Endothelial cell of umbilical vein (primary cell): ENCODE measurements around the gene CXorf65. TPM values are rescaled to one million over a fixed set of nuclear protein-coding genes. Genes with fewer than 3 reads are reported as not detected.

Source experiments
- BruUV-seq: library from RNA; stranded (reverse); fragments of 400-500 nt; replicated peaks from 2 replicates; lab custom pipeline; 2021; lab: Mats Ljungman, UMichigan
- CTCF ChIA-PET: fragments of 300-600, 350-600 bp; sonication (Branson Sonifier 250); formaldehyde crosslinking; loops from one replicate; lab custom pipeline; 2021; ENCODE audit warnings: antibody characterized with exemption, inconsistent platforms; lab: Charles Lee
- POLR2A ChIA-PET: fragments of 300-600, 350-600 bp; sonication (Branson Sonifier 250); formaldehyde crosslinking; loops from one replicate; lab custom pipeline; 2021; ENCODE audit warnings: antibody characterized with exemption, inconsistent platforms; lab: Charles Lee
- DNase-seq: peaks from one replicate; pipeline ENCODE4 v3.0.0-alpha.2; 2011; ENCODE audit warnings: low read depth, low spot score
- FAIRE-seq: peaks from 2 replicates; lab custom pipeline; 2011; peaks lifted over from hg19 to GRCh38; lab: Jason Lieb, UNC
- H2AFZ ChIP-seq: 2 replicates; pipeline ENCODE4 v1.6.0; 2012; ENCODE audit warnings: low read depth, low read length, control low read depth, inconsistent platforms
- H3K27ac ChIP-seq: 2 replicates; pipeline ENCODE4 v1.5.1; 2011; ENCODE audit warnings: low read depth, mild to moderate bottlenecking, control low read depth, low read length, moderate library complexity; ENCODE audit not compliant: insufficient read depth
- H3K27me3 ChIP-seq, 2 experiments: 2 replicates each; pipeline versions ENCODE4 v1.6.0 to v1.6.1; 2011; ENCODE audit warnings: low read length in 2 of 2, mixed read lengths in 1 of 2; ENCODE audit not compliant: control insufficient read depth in 2 of 2, insufficient read depth in 2 of 2
- H3K36me3 ChIP-seq, 2 experiments: 2 replicates in 1 of 2; 3 replicates in 1 of 2; pipeline ENCODE4 v1.5.1; 2011; ENCODE audit warnings: low read length in 2 of 2, mild to moderate bottlenecking in 1 of 2, moderate library complexity in 1 of 2; ENCODE audit not compliant: control insufficient read depth in 2 of 2, insufficient read depth in 2 of 2; ENCODE audit errors: extremely low read depth in 1 of 2
- H3K4me1 ChIP-seq: 3 replicates; pipeline ENCODE4 v1.5.1; 2011; ENCODE audit warnings: mild to moderate bottlenecking, low read length; ENCODE audit not compliant: control insufficient read depth, insufficient read depth; ENCODE audit errors: extremely low read depth
- H3K4me2 ChIP-seq: 2 replicates; pipeline ENCODE4 v1.6.1; 2011; ENCODE audit warnings: low read length, control low read depth, mixed read lengths; ENCODE audit not compliant: insufficient read depth
- H3K4me3 ChIP-seq, 3 experiments: fragments of 200-600 bp in 1 of 3; sonication (generic), shearing (Covaris generic) in 1 of 3; replicated peaks in 1 of 3; 2 replicates each; pipeline ENCODE4 v1.5.1; 2011 to 2016; ENCODE audit warnings: control low read depth in 3 of 3, low read length in 3 of 3, mild to moderate bottlenecking in 2 of 3, inconsistent platforms in 1 of 3, low read depth in 1 of 3, moderate library complexity in 1 of 3; ENCODE audit not compliant: insufficient read depth in 1 of 3
- H3K79me2 ChIP-seq: 2 replicates; pipeline ENCODE4 v1.6.0; 2012; ENCODE audit warnings: low read length, inconsistent platforms; ENCODE audit not compliant: control insufficient read depth, insufficient read depth
- H3K9ac ChIP-seq: replicated peaks from 2 replicates; pipeline ENCODE3; 2011; ENCODE audit warnings: low read length, control low read depth; ENCODE audit not compliant: insufficient read depth; ENCODE audit errors: extremely low read depth
- H3K9me1 ChIP-seq: replicated peaks from 3 replicates; pipeline ENCODE4 v1.6.0; 2011; ENCODE audit warnings: mild to moderate bottlenecking, low read length; ENCODE audit not compliant: control insufficient read depth, insufficient read depth; ENCODE audit errors: extremely low read depth
- H3K9me3 ChIP-seq: replicated peaks from 2 replicates; pipeline ENCODE4 v1.5.1; 2012; ENCODE audit warnings: low read length, inconsistent platforms; ENCODE audit not compliant: control insufficient read depth, insufficient read depth
- H4K20me1 ChIP-seq: replicated peaks from 2 replicates; pipeline ENCODE3; 2011; ENCODE audit warnings: mild to moderate bottlenecking, low read length; ENCODE audit not compliant: control insufficient read depth, insufficient read depth; ENCODE audit errors: extremely low read depth
- EZH2 ChIP-seq: IDR thresholded peaks from 2 replicates; pipeline ENCODE4 v1.6.1; 2012; ENCODE audit warnings: borderline replicate concordance, low read depth, mild to moderate bottlenecking, moderate library complexity, low read length, inconsistent platforms; ENCODE audit not compliant: severe bottlenecking
- FOS ChIP-seq: IDR thresholded peaks from 2 replicates; pipeline ENCODE4 v1.6.1; 2011; ENCODE audit warnings: mild to moderate bottlenecking, low read length, moderate library complexity, borderline replicate concordance; ENCODE audit not compliant: insufficient read depth
- GATA2 ChIP-seq: IDR thresholded peaks from 2 replicates; pipeline ENCODE4 v1.7.0; 2011; ENCODE audit warnings: low read depth, mild to moderate bottlenecking, moderate library complexity, mixed read lengths, low read length; ENCODE audit not compliant: insufficient read length, insufficient read depth
- POLR2A ChIP-seq: IDR thresholded peaks from 2 replicates; pipeline ENCODE4 v1.6.1; 2012; ENCODE audit warnings: low read depth, mild to moderate bottlenecking, control low read depth, low read length
- POLR2AphosphoS5 ChIP-seq: IDR thresholded peaks from 2 replicates; pipeline ENCODE4 v1.6.1; 2012; ENCODE audit warnings: low read depth, mild to moderate bottlenecking, control low read depth, low read length, moderate library complexity; ENCODE audit not compliant: insufficient read depth
- dilution Hi-C: fragments of 300-500 bp; cut with MboI; formaldehyde crosslinking; loops from one replicate; pipeline ENCODE4 v1.15.0; 2019; ENCODE audit warnings: low sequenced_read_pairs; ENCODE audit not compliant: extremely low pct_ligation_motif_present
- intact Hi-C: fragments of 100-400 bp; cut with micrococcal nuclease; formaldehyde crosslinking; loops from one replicate; pipeline ENCODE4 v1.10.0; 2022
- polyA plus RNA-seq, 4 experiments: library from polyadenylated mRNA; depleted of rRNA in 3 of 4; stranded (reverse) in 3 of 4; unstranded in 1 of 4; fragments of >200 nt; gene quantifications; 2 replicates each; pipeline versions ENCODE4 v1.2.1 to v1.2.3, GENCODE V29; 2011 to 2012; ENCODE audit warnings: missing spikeins in 1 of 4
- total RNA-seq: library from RNA; stranded (reverse); gene quantifications from 2 replicates; pipeline ENCODE4 v1.2.3, GENCODE V29; 2021
- TF ChIP-seq, protein P1 (sequence below): IDR thresholded peaks from 2 replicates; pipeline ENCODE4 v1.6.1; 2011; ENCODE audit not compliant: insufficient read depth, insufficient read length

CXorf65 gene
- total and polyA plus RNA-seq, 2 donors (not counting 3 experiments of a cell fraction or from before 2014, with no cell fraction given) = not detected

DNA sequence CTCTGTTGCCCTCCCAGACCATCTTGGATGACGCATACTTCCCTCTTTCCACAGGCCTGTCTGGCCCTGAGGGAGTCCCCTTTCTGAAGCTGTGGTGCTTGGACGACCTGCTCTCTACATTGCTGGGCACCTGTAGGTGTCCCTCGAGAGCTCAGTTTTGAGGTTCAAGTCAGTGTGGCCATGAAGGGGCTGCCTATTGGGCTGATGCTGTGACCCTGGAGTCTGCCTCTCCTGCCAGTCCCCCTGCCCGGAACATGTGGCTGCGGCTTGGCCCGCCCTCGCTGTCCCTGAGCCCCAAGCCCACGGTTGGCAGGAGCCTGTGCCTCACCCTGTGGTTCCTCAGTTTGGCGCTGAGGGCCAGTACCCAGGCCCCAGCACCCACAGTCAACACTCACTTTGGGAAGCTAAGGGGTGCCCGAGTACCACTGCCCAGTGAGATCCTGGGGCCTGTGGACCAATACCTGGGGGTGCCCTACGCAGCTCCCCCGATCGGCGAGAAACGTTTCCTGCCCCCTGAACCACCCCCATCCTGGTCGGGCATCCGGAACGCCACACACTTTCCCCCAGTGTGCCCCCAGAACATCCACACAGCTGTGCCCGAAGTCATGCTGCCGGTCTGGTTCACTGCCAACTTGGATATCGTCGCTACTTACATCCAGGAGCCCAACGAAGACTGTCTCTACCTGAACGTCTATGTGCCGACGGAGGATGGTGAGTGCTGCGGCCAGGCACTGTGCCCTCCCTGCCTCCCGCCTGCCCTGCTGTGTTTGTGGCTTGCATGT, 41.1 kb upstream of the CXorf65 start:
- H3K27ac ChIP-seq = no peak overlapping the region
- intact Hi-C loops = no loop called here
- H3K4me1 ChIP-seq = peaks cover 3% of the 10 kb centered on the region
- no peaks in the 10 kb centered on the region for H3K27me3 ChIP-seq
- no peak overlapping the region for H2AFZ ChIP-seq
- dilution Hi-C loops = no loop called here
- no peak overlapping the region for H3K4me2 ChIP-seq
- ChIA-PET CTCF (no interaction called here), POLR2A (no interaction called here)
- no TSS peak for BruUV-seq
- H3K9ac ChIP-seq = no peak overlapping the region
- H3K36me3 ChIP-seq = no peaks in the 10 kb centered on the region
- H3K9me3 ChIP-seq = no peaks in the 10 kb centered on the region
- H3K4me3 ChIP-seq = no peak overlapping the region
- FAIRE-seq = no peak
- no peaks in the 10 kb centered on the region for H4K20me1 ChIP-seq
- H3K9me1 ChIP-seq = no peaks in the 10 kb centered on the region
- no peak for TF ChIP-seq FOS
- TF ChIP-seq EZH2 = no peak
- no peak for TF ChIP-seq GATA2
- TF ChIP-seq, protein P1, sequence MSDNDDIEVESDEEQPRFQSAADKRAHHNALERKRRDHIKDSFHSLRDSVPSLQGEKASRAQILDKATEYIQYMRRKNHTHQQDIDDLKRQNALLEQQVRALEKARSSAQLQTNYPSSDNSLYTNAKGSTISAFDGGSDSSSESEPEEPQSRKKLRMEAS = no peak
- no peak for TF ChIP-seq POLR2A
- no peak for DNase-seq
- H3K79me2 ChIP-seq = no peaks in the 10 kb centered on the region

DNA sequence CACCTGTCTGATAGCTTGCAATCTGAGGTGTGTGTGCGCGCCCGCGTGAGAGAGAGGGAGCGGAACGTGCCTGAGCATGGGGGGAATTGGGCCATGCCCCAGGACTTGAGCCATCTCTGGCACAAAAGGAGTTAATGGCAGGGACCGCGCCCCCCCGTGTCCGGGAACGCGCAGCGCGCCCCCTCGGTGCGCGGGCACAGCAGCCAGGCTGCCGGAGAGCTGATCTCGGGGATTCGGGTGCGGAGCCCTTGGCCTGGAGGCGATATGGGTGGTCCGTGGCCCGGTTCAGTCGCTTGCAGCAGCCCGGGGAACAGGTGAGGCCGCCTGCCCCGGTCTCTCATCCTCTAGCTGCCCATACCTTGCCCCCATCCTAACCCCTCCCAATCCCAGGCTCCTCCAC, 38.1 kb upstream of the CXorf65 start, which contains the start of gene NLGN3:
NLGN3 (plus strand) TSS at position 191 of the 400 bp plus-strand sequence. CDS start 2,909 bp downstream, outside the sequence.
- no peaks in the 10 kb centered on the region for H3K79me2 ChIP-seq
- no peaks in the 10 kb centered on the region for H3K9me3 ChIP-seq
- no peak for FAIRE-seq
- peaks cover 0 to 8% of the 10 kb centered on the region in 2 experiments for H3K36me3 ChIP-seq
- no peaks in the 10 kb centered on the region for H3K27me3 ChIP-seq
- TF ChIP-seq POLR2AphosphoS5 (peak; percentile 32), FOS (no peak)
- no peak within 1 kb of the TSS for H3K9ac ChIP-seq
- dilution Hi-C loops = no loop called here
- peaks cover 3% of the 10 kb centered on the region for H3K4me1 ChIP-seq
- POLR2A ChIA-PET = interaction anchor here (0.6 kb wide), 1 partner anchor 26 kb away, joined by 3 read pairs; the partner anchor contains the start of gene MED12
- CTCF ChIA-PET = no interaction called here
- no peak within 1 kb of the TSS for H3K27ac ChIP-seq
- peak within 1 kb of the TSS in 1 of 3 experiments; percentile 20 for H3K4me3 ChIP-seq
- intact Hi-C loops = no loop called here
- H3K4me2 ChIP-seq = no peak within 1 kb of the TSS
- no TSS peak for BruUV-seq
- no peak within 1 kb of the TSS for H2AFZ ChIP-seq
- H4K20me1 ChIP-seq = no peaks in the 10 kb centered on the region
- H3K9me1 ChIP-seq = no peaks in the 10 kb centered on the region
- DNase-seq = no peak
